GM18498 (cell line): ENCODE results near the gene PAN2.
"Not testable (repeated sequence)": the region's sequence is repeated elsewhere in the genome, so short reads cannot be mapped to it uniquely, and the experiment has no call there.

ENCODE experiments used
- ATAC-seq: cut with Tn5 transposase; IDR thresholded peaks from one replicate; pipeline ENCODE4 v1.9.1; 2021; ENCODE audit warnings: mild to moderate bottlenecking, moderate library complexity; ENCODE audit not compliant: unreplicated experiment

The PAN2 gene

DNA sequence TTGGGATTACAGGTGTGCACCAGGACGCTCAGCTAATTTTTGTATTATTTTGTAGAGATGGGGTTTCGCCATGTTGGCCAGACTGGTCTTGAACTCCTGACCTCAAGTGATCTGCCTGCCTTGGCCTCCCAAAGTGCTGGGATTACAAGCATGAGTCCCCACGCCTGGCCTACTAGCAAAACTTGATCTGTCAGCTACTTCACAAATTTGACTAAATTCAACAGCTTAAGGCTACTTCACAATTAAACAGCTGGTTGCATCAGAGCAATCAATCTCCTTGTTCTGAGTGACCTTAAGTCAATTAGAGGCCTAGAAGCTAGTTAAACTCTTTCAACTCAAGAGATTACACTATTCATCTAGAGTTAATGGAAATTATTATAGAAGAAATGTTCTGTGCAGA, 54.9 kb downstream of the PAN2 start:
- no peak for ATAC-seq

DNA sequence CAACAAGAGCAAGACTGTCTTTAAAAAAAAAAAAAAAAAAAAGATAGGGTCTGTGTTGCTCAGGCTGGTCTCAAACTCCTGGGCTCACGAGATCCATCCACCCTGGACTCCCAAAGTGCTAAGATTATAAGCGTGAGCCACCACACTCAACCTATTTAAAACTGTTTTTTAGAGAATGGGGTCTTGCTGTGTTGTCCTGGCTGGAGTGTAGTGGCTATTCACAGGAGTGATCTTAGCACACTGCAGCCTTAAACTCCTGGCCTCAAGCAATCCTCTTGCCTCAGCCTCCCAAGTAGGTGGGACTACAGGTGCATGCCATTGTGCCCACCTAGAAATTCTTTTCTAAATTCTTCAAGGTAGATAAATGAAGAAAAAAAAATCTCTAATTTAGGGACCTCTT, 59.5 kb downstream of the PAN2 start:
- ATAC-seq, result no peak

DNA sequence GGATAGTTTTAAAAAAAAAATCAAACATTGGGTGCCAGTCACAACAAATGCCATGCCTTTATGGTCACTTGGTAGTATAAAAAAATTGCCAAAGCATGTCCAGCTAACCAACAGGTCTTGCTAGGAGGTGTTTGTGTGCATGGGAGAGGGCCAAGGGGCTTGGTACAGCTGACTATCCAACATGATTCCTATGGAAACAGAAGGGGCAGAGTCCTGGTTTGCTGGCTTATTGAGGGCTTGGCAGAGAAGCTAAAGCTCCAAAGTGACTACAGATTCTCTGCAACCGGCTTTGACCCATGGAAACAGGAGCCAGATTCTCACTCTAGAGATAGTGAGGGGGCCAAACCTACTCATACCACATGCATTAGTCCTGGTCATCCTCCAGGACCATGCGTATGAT, 61.3 kb downstream of the PAN2 start:
- ATAC-seq, result not testable (repeated sequence)

DNA sequence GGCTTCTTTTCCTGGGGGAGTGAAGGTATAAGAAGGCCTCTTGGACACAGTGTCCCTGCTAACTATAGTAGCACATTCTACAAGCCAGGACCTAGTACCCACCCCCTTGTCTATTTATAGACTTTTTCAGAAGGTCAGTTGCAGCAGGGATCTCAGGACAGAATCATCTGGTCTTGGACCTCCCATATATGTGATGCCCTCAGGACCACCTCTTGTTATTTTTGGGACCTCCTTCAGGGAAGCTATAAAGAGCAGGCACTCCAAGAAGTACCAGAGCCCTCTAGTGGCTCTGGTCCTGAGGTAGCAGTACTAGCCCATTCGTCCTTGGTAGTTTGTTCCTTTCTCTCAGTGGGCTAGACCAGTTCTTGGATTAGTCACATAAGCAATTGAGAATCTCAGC, 62.8 kb downstream of the PAN2 start:
- no peak for ATAC-seq

DNA sequence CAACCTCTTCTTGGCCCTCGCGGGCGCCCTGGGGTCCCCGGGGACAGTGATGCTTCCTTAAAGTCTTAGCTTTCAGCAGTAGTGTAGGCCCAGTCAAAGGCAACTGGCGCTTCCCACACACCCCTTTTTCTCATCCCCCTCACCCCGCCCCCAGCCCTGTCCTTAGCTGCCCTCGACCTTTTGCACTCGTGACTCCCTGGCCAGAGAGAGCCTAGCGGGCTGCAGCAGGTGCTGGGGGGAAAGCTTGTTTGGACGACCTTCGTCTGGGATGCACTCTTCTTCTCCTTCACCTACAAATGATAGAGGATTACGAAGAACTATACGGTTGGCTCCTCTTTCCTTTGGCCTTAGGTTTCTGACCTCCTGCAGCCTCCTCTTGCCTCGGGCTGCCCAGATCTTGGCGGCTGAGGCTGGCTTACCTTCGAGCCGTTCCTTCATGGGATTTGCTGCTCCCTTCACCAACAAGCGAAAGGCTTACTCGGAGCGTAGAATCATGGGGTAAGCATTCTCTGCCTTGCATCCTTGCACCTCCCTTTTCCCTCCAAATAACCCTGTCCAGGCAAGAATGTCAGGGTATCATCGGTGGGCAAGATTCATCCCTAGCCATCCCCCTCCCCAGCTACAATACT, 66.2 kb downstream of the PAN2 start:
- ATAC-seq, result no peak

DNA sequence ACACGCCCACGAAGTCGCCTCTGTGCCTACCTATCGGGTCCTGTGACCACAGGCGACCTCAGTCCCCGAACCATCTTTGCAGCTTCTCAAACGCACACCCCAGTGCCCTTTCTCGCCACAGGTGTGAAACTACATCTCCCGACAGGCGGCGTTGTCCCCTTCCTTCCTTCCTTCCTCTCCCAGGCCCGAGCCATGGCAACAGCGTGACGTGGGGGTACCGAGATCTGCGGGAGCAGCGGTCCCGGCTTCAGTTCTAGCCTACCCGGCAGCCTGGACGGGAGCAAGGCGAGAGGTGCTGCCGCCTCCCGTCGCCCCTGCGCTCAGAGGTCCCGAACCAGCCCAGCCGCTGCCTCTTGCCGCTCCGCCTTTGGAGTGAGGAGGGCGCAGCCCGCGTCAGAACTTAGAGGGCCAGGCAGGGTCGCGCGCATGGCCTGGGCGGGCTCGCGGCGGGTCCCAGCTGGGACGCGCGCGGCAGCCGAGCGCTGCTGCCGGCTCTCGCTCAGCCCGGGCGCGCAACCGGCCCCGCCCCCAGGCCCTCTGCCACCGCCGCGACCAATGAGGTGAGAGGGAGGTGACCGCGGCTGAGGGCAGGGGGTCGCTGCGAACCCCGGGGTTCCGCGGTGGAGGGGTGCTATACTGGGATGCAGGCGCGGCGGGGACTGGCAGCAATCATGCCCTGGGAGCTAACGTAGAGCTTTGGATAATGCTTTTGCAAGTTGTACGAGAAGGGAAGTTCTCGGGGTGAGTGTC, 66.9 kb downstream of the PAN2 start, which contains the start of gene COQ10A:
Gene COQ10A (plus strand): TSS at position 250 of the 750 bp plus-strand sequence. CDS start 177 bp downstream, at position 427.
- ATAC-seq, result peak; percentile 95
